Lower lobe of right lung (tissue), 2 donors: ENCODE measurements around the gene ZNF598. TPM values are rescaled to one million over a fixed set of nuclear protein-coding genes. Genes with fewer than 3 reads are reported as not detected.
A peak's percentile ranks its signal among the peaks of the same experiment; 100 is the strongest.

Source experiments
- ATAC-seq, 2 donors: fragments of 200-7000 bp; cut with Tn5 transposase; one replicate each; pipeline ENCODE4 v1.9.1; 2020 to 2022; ENCODE audit warnings: mild to moderate bottlenecking in 2 of 2, moderate library complexity in 2 of 2
- DNase-seq: peaks from one replicate; pipeline ENCODE4 v3.0.0-alpha.2; 2020
- H3K27ac ChIP-seq: fragments of 200-600 bp; one replicate; pipeline ENCODE4 v1.8.0; 2022
- H3K27me3 ChIP-seq: fragments of 200-600 bp; one replicate; pipeline ENCODE4 v1.8.0; 2022; ENCODE audit warnings: low read depth
- H3K36me3 ChIP-seq: fragments of 200-600 bp; one replicate; pipeline ENCODE4 v1.8.0; 2022; ENCODE audit warnings: mild to moderate bottlenecking
- H3K4me1 ChIP-seq: fragments of 200-600 bp; one replicate; pipeline ENCODE4 v1.8.0; 2022
- H3K4me3 ChIP-seq: fragments of 200-600 bp; one replicate; pipeline ENCODE4 v1.8.0; 2022; ENCODE audit warnings: mild to moderate bottlenecking
- H3K9me3 ChIP-seq: fragments of 200-600 bp; one replicate; pipeline ENCODE4 v1.8.0; 2022
- intact Hi-C: fragments of 100-400 bp; cut with DNase I; formaldehyde crosslinking; loops from one replicate; pipeline ENCODE4 v1.11.0; 2022
- total RNA-seq: library from RNA; stranded (reverse); fragmentation: NEBNext Ultra II Directional; extraction: Animal tissue kit (Norgen Biotek cat#: 25700); gene quantifications from one replicate; pipeline ENCODE4 v1.2.1, GENCODE V29; 2021
- TF ChIP-seq, protein P1 (sequence below): fragments of 200-600 bp; IDR thresholded peaks from one replicate; pipeline ENCODE4 v1.8.0; 2022; ENCODE audit warnings: antibody characterized with exemption, mild to moderate bottlenecking
- donor health status: DM: no; HTN: yes; CAD: no; lungs with severe emphysema.

ZNF598 gene
- total RNA-seq, 1 donor from 2014 or later = 27.2 TPM

DNA sequence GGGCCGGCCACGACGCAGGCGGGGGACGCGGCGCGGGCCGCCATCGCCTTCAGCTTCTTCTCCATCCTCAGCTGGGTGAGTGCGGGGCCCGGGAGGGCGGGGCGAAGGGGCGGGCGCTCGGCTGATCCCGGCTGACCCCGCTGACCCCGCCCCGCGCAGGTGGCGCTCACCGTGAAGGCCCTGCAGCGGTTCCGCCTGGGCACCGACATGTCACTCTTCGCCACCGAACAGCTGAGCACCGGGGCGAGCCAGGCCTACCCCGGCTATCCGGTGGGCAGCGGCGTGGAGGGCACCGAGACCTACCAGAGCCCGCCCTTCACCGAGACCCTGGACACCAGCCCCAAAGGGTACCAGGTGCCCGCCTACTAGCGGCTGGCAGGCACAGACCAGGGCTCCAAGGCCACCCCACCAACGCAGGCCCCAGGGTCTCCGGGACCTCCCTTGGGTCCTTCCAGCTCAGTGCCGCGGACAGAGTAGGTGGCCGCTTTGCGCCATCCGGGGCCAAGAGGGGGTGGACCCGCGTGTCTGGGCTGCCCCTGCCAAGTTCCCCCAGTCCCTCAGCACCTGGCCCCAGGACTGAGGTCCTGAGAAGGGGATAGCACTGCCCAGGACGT, 16.8 kb downstream of the ZNF598 start:
- peaks cover 15% of the 10 kb centered on the region for H3K36me3 ChIP-seq
- TF ChIP-seq, protein P1, sequence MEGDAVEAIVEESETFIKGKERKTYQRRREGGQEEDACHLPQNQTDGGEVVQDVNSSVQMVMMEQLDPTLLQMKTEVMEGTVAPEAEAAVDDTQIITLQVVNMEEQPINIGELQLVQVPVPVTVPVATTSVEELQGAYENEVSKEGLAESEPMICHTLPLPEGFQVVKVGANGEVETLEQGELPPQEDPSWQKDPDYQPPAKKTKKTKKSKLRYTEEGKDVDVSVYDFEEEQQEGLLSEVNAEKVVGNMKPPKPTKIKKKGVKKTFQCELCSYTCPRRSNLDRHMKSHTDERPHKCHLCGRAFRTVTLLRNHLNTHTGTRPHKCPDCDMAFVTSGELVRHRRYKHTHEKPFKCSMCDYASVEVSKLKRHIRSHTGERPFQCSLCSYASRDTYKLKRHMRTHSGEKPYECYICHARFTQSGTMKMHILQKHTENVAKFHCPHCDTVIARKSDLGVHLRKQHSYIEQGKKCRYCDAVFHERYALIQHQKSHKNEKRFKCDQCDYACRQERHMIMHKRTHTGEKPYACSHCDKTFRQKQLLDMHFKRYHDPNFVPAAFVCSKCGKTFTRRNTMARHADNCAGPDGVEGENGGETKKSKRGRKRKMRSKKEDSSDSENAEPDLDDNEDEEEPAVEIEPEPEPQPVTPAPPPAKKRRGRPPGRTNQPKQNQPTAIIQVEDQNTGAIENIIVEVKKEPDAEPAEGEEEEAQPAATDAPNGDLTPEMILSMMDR = no peak
- peaks cover 27% of the 10 kb centered on the region for H3K4me1 ChIP-seq
- peaks cover 27% of the 10 kb centered on the region for H3K27me3 ChIP-seq
- H3K9me3 ChIP-seq = no peaks in the 10 kb centered on the region
- peak overlapping the region; percentile 19 for H3K4me3 ChIP-seq
- ATAC-seq = peak; percentile 0 to 12
- no peak overlapping the region for H3K27ac ChIP-seq
- DNase-seq = peak; percentile 58
- intact Hi-C loops = no loop called here

DNA sequence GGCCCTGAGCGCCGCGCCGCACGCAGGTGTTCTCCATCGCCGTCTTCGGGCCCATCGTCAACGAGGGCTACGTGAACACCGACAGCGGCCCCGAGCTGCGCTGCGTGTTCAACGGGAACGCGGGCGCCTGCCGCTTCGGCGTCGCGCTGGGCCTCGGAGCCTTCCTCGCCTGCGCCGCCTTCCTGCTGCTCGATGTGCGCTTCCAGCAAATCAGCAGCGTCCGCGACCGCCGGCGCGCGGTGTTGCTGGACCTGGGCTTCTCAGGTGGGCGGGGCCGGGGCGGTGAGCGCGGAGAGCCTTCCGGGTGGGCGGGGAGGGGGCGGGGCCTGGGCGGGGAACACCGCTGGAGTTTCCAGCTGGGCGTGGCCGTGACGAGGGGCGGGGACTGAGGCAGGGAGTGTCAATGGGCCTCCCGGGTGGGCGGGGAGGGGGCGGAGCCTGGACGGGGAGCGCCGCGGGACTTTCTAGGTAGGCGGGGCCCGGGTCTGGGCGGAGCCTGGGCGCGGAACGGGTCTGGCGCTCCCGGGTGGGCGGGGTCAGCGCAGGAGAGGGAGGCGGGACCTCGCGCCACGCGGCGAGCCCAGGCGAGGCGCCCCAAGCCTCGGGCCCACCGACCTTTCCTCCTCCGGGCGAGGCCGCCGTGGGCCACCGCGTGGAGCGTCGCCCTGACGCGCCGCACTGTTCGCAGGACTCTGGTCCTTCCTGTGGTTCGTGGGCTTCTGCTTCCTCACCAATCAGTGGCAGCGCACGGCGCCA, 17.5 kb downstream of the ZNF598 start:
- H3K9me3 ChIP-seq = no peaks in the 10 kb centered on the region
- peak; percentile 89 to 94 for ATAC-seq
- DNase-seq = peak; percentile 97
- H3K4me3 ChIP-seq = peak overlapping the region; percentile 57
- peaks cover 27% of the 10 kb centered on the region for H3K27me3 ChIP-seq
- H3K36me3 ChIP-seq = peaks cover 11% of the 10 kb centered on the region
- H3K4me1 ChIP-seq = peaks cover 27% of the 10 kb centered on the region
- H3K27ac ChIP-seq = peak overlapping the region; percentile 69
- intact Hi-C loops = no loop called here
- TF ChIP-seq, protein P1 = no peak

DNA sequence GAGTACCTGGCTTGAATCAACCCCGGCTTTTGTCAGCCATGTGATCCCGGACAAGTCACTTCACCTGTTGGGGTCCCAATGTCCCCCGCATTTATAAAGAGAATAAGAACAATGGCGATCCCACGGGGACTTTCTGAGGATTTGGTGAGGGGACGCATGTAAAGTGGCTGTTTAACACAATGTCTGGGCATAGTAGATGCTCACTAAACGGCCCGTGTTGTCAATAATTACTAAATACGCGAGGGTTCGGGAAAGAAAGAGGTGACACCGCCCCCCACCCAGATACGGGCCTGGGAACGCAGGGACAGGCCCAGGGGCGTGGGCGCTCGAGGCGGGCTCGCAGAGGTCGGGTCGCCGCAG, 18.1 kb downstream of the ZNF598 start:
- TF ChIP-seq, protein P1 = no peak
- peaks cover 27% of the 10 kb centered on the region for H3K27me3 ChIP-seq
- ATAC-seq (no peak), DNase-seq (no peak)
- H3K9me3 ChIP-seq = no peaks in the 10 kb centered on the region
- peaks cover 21% of the 10 kb centered on the region for H3K4me1 ChIP-seq
- peak overlapping the region; percentile 69 for H3K27ac ChIP-seq
- intact Hi-C loops = no loop called here
- H3K4me3 ChIP-seq = peak overlapping the region; percentile 57
- peaks cover 11% of the 10 kb centered on the region for H3K36me3 ChIP-seq

DNA sequence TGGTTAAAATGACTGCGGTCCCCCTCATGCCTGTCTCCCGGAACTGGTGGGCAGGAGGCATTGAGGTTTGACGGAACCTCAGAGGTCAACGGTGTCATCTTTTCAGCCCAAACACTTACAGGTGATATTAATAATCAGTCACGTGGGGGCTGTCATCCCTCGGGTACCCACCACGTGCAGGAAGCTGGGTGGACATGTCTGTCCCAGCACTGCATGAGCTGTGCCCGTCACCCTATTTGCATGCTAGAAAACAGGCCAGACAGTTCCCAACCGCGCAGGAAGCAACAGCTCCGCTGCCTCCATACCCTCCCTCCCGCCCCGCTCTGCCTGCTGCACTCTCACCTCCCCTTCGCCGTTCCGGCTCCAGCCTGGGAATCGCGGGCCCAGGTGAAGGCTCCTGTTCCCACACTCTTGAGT, 18.5 kb downstream of the ZNF598 start:
- peak; percentile 47 for DNase-seq
- H3K9me3 ChIP-seq = no peaks in the 10 kb centered on the region
- H3K27me3 ChIP-seq = peaks cover 27% of the 10 kb centered on the region
- H3K36me3 ChIP-seq = peaks cover 13% of the 10 kb centered on the region
- TF ChIP-seq, protein P1 = no peak
- intact Hi-C loops = no loop called here
- H3K4me3 ChIP-seq = peak overlapping the region; percentile 57
- ATAC-seq = peak; percentile 13 to 19
- peaks cover 20% of the 10 kb centered on the region for H3K4me1 ChIP-seq
- H3K27ac ChIP-seq = no peak overlapping the region

DNA sequence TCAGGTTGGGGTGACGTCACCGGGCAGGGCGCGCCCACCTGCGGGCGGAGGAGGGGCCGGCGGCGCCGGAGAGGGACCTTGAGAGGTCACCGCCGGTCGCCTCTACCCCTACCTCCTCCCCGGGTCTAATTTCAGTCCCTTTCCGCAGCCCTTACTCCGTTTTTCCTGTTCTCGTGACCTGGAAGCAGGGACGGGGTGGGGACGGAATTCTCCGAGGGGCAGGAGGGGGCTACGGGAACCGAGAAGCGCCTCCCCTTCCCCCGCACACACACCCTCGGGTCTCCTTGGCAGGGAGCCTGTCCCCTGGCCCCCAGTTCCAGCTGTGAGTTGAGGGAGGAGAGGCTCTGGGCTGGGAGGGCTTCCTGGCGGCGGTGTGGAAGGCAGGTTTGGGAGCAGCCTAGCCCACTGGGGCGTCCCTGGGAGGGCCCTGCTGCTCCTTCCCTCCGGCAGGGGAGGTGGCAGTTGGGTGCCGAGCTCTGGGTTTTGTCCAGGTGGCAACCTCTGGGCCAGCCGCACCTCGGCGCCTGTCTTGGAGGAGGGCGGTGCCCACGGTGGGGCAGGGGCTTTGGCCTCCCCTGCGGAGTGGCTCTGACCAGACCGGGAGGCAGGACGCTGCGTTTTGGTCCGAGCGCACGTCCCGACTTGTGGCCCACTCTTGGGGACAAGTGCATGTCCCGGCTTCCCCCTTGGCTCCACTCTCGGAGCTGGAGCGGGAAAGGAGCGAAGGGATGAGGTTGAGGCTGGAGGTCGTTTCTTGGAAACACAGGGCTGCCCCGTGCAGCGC, 19.1 kb downstream of the ZNF598 start:
- H3K27ac ChIP-seq = no peak overlapping the region
- ATAC-seq (no peak), DNase-seq (peak; percentile 57)
- peaks cover 19% of the 10 kb centered on the region for H3K36me3 ChIP-seq
- H3K27me3 ChIP-seq = peaks cover 27% of the 10 kb centered on the region
- TF ChIP-seq, protein P1 = no peak
- no peaks in the 10 kb centered on the region for H3K9me3 ChIP-seq
- intact Hi-C loops = no loop called here
- peaks cover 20% of the 10 kb centered on the region for H3K4me1 ChIP-seq
- H3K4me3 ChIP-seq = peak overlapping the region; percentile 39
